OCI-LY1 (cell line): ENCODE results near the gene MUC12.

ENCODE experiments used
- CTCF ChIP-seq: fragments of 200-600 bp; sonication (generic), shearing (Covaris generic); IDR thresholded peaks from 2 replicates; pipeline ENCODE4 v1.5.1; 2017; ENCODE audit warnings: mild to moderate bottlenecking, antibody characterized with exemption, low read length, moderate library complexity, mixed read lengths
- EZH2 ChIP-seq: fragments of 200-600 bp; sonication (generic), shearing (Covaris generic); IDR thresholded peaks from 2 replicates; pipeline ENCODE4 v1.8.0; 2017; ENCODE audit warnings: borderline replicate concordance, mixed run types, mild to moderate bottlenecking, antibody characterized with exemption, low read length, moderate library complexity, mixed read lengths

- TF ChIP-seq CTCF (no peak), EZH2 (no peak)
These were observed 43.6 kb downstream of the MUC12 start for GRCh38 chr7:101012931-101013330.
